ENCODE measurements around the gene TMA16.
"Not testable (repeated sequence)": the region's sequence is repeated elsewhere in the genome, so short reads cannot be mapped to it uniquely, and the experiment has no call there.

The TMA16 gene

DNA sequence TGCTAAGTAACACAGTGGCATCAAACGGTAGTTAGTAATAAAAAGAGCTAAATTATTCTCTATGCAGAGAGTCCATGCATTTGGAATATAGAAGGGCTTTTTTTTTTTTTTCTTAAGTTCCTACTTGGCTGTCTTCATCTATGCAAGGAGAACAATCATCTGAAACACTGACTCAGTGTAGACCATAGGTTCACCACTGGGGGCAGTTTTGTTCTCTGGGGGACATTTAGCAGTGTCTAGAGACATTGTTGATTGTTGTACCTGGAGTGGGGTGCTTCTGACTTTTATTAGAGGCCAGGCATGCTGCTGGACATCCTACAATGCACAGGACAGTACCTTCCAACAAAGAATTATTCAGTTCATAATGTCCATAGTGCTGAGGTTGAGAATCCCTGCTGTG, 41.2 kb downstream of the TMA16 start:
- WGBS (ENCODE audit: extremely low coverage, insufficient coverage, low lambda C conversion rate) = no CpG with 5 or more reads among the region's 1 CpG
- no peak for DNase-seq
- H4K5ac ChIP-seq (ENCODE audit: low read length) = no peak overlapping the region
- no peak overlapping the region for H2BK15ac ChIP-seq (replicated peaks; ENCODE audit: low read depth)
- H3K36me3 ChIP-seq (ENCODE audit: control insufficient read depth, insufficient read depth, low read length) = no peaks in the 10 kb centered on the region
- H3K27me3 ChIP-seq (ENCODE audit: insufficient read depth, low read length, poor library complexity) = no peaks in the 10 kb centered on the region
- H3K4me3 ChIP-seq (ENCODE audit: low read length) = no peak overlapping the region
- no peaks in the 10 kb centered on the region for H3K79me1 ChIP-seq (ENCODE audit: low read length)
- H3K56ac ChIP-seq (ENCODE audit: low read length) = no peak overlapping the region
- H3K27ac ChIP-seq (ENCODE audit: low read depth, low read length) = no peak overlapping the region
- H3K79me2 ChIP-seq (ENCODE audit: control insufficient read depth, insufficient read depth, low read length) = no peaks in the 10 kb centered on the region
- H2BK120ac ChIP-seq (ENCODE audit: low read depth, low read length) = no peak overlapping the region
- H3K4me2 ChIP-seq (ENCODE audit: low read length) = no peak overlapping the region
- no peak overlapping the region for H2BK5ac ChIP-seq (ENCODE audit: low read length)
- no peak overlapping the region for H2AK5ac ChIP-seq (ENCODE audit: low read length)
- H3K23ac ChIP-seq (ENCODE audit: low read length) = no peak overlapping the region
- H3K9ac ChIP-seq (ENCODE audit: low read length) = no peak overlapping the region
- no peak overlapping the region for H3K4ac ChIP-seq (ENCODE audit: low read depth, low read length)
- no peak overlapping the region for H4K8ac ChIP-seq (ENCODE audit: low read depth, low read length)
- no peak overlapping the region for H3K18ac ChIP-seq (ENCODE audit: low read length)
- no peaks in the 10 kb centered on the region for H3K4me1 ChIP-seq (ENCODE audit: control insufficient read depth, low read depth, low read length)

DNA sequence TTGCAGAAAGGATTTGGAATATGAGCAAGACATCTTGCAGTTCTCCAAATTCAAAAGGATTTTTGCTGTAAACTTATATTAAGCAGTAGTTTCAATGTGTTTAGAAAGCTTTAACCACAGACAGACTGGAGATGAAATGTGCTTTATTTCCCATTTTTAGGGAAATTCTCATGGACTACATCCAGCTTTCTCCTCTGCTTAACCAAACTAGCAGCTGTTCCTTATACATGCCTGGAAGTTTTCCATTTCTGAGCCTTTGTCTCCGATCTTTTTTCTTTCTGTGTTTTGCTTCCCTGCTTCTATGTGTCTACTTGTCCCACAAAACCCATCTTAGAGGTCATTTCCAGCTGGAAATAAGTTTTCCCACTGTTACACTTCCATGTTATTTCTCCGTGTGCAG, 41.6 kb downstream of the TMA16 start:
- Histone ChIP-seq H3K56ac (ENCODE audit: low read length) (no peak overlapping the region), H3K23ac (ENCODE audit: low read length) (no peak overlapping the region), H3K18ac (ENCODE audit: low read length) (no peak overlapping the region), H3K27me3 (ENCODE audit: insufficient read depth, low read length, poor library complexity) (no peaks in the 10 kb centered on the region), H3K4ac (ENCODE audit: low read depth, low read length) (no peak overlapping the region), H3K79me2 (ENCODE audit: control insufficient read depth, insufficient read depth, low read length) (no peaks in the 10 kb centered on the region), H2AK5ac (ENCODE audit: low read length) (no peak overlapping the region), H2BK5ac (ENCODE audit: low read length) (no peak overlapping the region), H3K9ac (ENCODE audit: low read length) (no peak overlapping the region), H3K4me1 (ENCODE audit: control insufficient read depth, low read depth, low read length) (no peaks in the 10 kb centered on the region), H3K4me3 (ENCODE audit: low read length) (no peak overlapping the region), H3K79me1 (ENCODE audit: low read length) (no peaks in the 10 kb centered on the region), H3K27ac (ENCODE audit: low read depth, low read length) (no peak overlapping the region), H2BK120ac (ENCODE audit: low read depth, low read length) (no peak overlapping the region), H4K8ac (ENCODE audit: low read depth, low read length) (no peak overlapping the region), H4K5ac (ENCODE audit: low read length) (no peak overlapping the region), H3K36me3 (ENCODE audit: control insufficient read depth, insufficient read depth, low read length) (no peaks in the 10 kb centered on the region), H2BK15ac (replicated peaks; ENCODE audit: low read depth) (no peak overlapping the region), H3K4me2 (ENCODE audit: low read length) (no peak overlapping the region)
- no peak for DNase-seq
- no CpG with 5 or more reads among the region's 2 CpGs for WGBS (ENCODE audit: extremely low coverage, insufficient coverage, low lambda C conversion rate)

DNA sequence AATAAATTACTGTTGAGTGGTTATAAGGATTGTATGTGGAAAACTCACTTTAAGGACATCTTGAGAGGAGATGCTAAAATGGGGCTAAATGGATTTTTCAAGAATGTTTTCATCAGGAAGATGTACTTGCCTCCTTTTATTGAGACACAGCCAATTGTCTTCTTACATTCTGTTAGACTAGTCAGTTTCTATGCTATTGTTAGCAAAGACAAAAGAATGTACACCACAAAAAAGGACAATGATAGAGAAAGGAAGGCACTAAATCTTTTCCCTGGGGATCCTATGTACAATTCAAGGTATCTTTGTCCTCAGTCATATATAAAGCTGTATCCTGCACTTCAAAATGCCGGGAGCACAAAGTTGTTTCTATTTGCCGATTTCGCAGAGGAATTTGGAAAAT, 42.6 kb downstream of the TMA16 start:
- Histone ChIP-seq H3K56ac (ENCODE audit: low read length) (no peak overlapping the region), H3K4me3 (ENCODE audit: low read length) (no peak overlapping the region), H3K36me3 (ENCODE audit: control insufficient read depth, insufficient read depth, low read length) (no peaks in the 10 kb centered on the region), H3K4ac (ENCODE audit: low read depth, low read length) (no peak overlapping the region), H3K27ac (ENCODE audit: low read depth, low read length) (no peak overlapping the region), H3K4me1 (ENCODE audit: control insufficient read depth, low read depth, low read length) (no peaks in the 10 kb centered on the region), H4K8ac (ENCODE audit: low read depth, low read length) (no peak overlapping the region), H3K9ac (ENCODE audit: low read length) (no peak overlapping the region), H2AK5ac (ENCODE audit: low read length) (no peak overlapping the region), H3K27me3 (ENCODE audit: insufficient read depth, low read length, poor library complexity) (no peaks in the 10 kb centered on the region), H2BK15ac (replicated peaks; ENCODE audit: low read depth) (no peak overlapping the region), H3K79me2 (ENCODE audit: control insufficient read depth, insufficient read depth, low read length) (no peaks in the 10 kb centered on the region), H4K5ac (ENCODE audit: low read length) (no peak overlapping the region), H2BK120ac (ENCODE audit: low read depth, low read length) (no peak overlapping the region), H3K4me2 (ENCODE audit: low read length) (no peak overlapping the region), H3K23ac (ENCODE audit: low read length) (no peak overlapping the region), H3K18ac (ENCODE audit: low read length) (no peak overlapping the region), H3K79me1 (ENCODE audit: low read length) (no peaks in the 10 kb centered on the region), H2BK5ac (ENCODE audit: low read length) (no peak overlapping the region)
- WGBS (ENCODE audit: extremely low coverage, insufficient coverage, low lambda C conversion rate) = no CpG with 5 or more reads among the region's 3 CpGs
- DNase-seq = no peak

DNA sequence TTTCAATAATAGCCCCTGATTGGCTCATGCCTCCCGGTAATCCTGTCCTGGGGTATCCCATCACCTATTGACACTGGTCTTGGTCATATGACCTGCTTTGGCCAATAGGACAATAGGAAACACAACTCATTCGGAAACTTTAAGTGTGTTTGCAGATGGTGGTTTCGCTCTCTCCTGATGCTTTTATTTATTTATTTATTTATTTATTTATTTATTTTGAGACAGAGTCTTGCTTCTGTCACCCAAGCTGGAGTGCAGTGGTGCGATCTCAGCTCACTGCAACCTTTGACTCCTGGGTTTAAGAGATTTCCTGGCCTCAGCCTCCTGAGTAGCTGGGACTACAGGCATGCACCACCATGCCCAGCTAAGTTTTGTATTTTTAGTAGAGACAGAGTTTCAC, 44.3 kb downstream of the TMA16 start:
- H2AK5ac ChIP-seq (ENCODE audit: low read length); H4K5ac ChIP-seq (ENCODE audit: low read length); H2BK15ac ChIP-seq (replicated peaks; ENCODE audit: low read depth); H3K79me1 ChIP-seq (ENCODE audit: low read length); H3K23ac ChIP-seq (ENCODE audit: low read length); H4K8ac ChIP-seq (ENCODE audit: low read depth, low read length); H2BK5ac ChIP-seq (ENCODE audit: low read length); H3K79me2 ChIP-seq (ENCODE audit: control insufficient read depth, insufficient read depth, low read length); H3K27me3 ChIP-seq (ENCODE audit: insufficient read depth, low read length, poor library complexity); H3K4ac ChIP-seq (ENCODE audit: low read depth, low read length); H3K4me1 ChIP-seq (ENCODE audit: control insufficient read depth, low read depth, low read length); H3K4me2 ChIP-seq (ENCODE audit: low read length); H3K27ac ChIP-seq (ENCODE audit: low read depth, low read length); H2BK120ac ChIP-seq (ENCODE audit: low read depth, low read length); DNase-seq; H3K18ac ChIP-seq (ENCODE audit: low read length); H3K56ac ChIP-seq (ENCODE audit: low read length); H3K9ac ChIP-seq (ENCODE audit: low read length); H3K36me3 ChIP-seq (ENCODE audit: control insufficient read depth, insufficient read depth, low read length); H3K4me3 ChIP-seq (ENCODE audit: low read length): not testable (repeated sequence)
- no CpG with 5 or more reads among the region's 4 CpGs for WGBS (ENCODE audit: extremely low coverage, insufficient coverage, low lambda C conversion rate)

GRCh38 chr4:163540448-163540847, 46.0 kb downstream of the TMA16 start:
- Histone ChIP-seq H3K79me2 (ENCODE audit: control insufficient read depth, insufficient read depth, low read length) (no peaks in the 10 kb centered on the region), H3K36me3 (ENCODE audit: control insufficient read depth, insufficient read depth, low read length) (no peaks in the 10 kb centered on the region), H2BK15ac (replicated peaks; ENCODE audit: low read depth) (no peak overlapping the region), H3K27me3 (ENCODE audit: insufficient read depth, low read length, poor library complexity) (no peaks in the 10 kb centered on the region), H3K4me1 (ENCODE audit: control insufficient read depth, low read depth, low read length) (no peaks in the 10 kb centered on the region), H3K56ac (ENCODE audit: low read length) (no peak overlapping the region), H3K79me1 (ENCODE audit: low read length) (no peaks in the 10 kb centered on the region), H4K5ac (ENCODE audit: low read length) (no peak overlapping the region), H3K4me2 (ENCODE audit: low read length) (no peak overlapping the region), H3K9ac (ENCODE audit: low read length) (no peak overlapping the region), H3K4me3 (ENCODE audit: low read length) (no peak overlapping the region), H2BK120ac (ENCODE audit: low read depth, low read length) (no peak overlapping the region), H3K27ac (ENCODE audit: low read depth, low read length) (no peak overlapping the region), H3K18ac (ENCODE audit: low read length) (no peak overlapping the region), H3K23ac (ENCODE audit: low read length) (no peak overlapping the region), H3K4ac (ENCODE audit: low read depth, low read length) (no peak overlapping the region), H2BK5ac (ENCODE audit: low read length) (no peak overlapping the region), H2AK5ac (ENCODE audit: low read length) (no peak overlapping the region), H4K8ac (ENCODE audit: low read depth, low read length) (no peak overlapping the region)
- DNase-seq = no peak
- no CpG with 5 or more reads among the region's 5 CpGs for WGBS (ENCODE audit: extremely low coverage, insufficient coverage, low lambda C conversion rate)

GRCh38 chr4:163540977-163541376, 46.5 kb downstream of the TMA16 start:
- Histone ChIP-seq H2BK5ac (ENCODE audit: low read length) (no peak overlapping the region), H3K36me3 (ENCODE audit: control insufficient read depth, insufficient read depth, low read length) (no peaks in the 10 kb centered on the region), H2BK15ac (replicated peaks; ENCODE audit: low read depth) (no peak overlapping the region), H3K4me2 (ENCODE audit: low read length) (no peak overlapping the region), H2BK120ac (ENCODE audit: low read depth, low read length) (no peak overlapping the region), H3K23ac (ENCODE audit: low read length) (no peak overlapping the region), H3K27ac (ENCODE audit: low read depth, low read length) (no peak overlapping the region), H4K5ac (ENCODE audit: low read length) (no peak overlapping the region), H3K56ac (ENCODE audit: low read length) (no peak overlapping the region), H2AK5ac (ENCODE audit: low read length) (no peak overlapping the region), H3K27me3 (ENCODE audit: insufficient read depth, low read length, poor library complexity) (no peaks in the 10 kb centered on the region), H3K79me1 (ENCODE audit: low read length) (no peaks in the 10 kb centered on the region), H3K18ac (ENCODE audit: low read length) (no peak overlapping the region), H3K9ac (ENCODE audit: low read length) (no peak overlapping the region), H3K4me1 (ENCODE audit: control insufficient read depth, low read depth, low read length) (no peaks in the 10 kb centered on the region), H3K4ac (ENCODE audit: low read depth, low read length) (no peak overlapping the region), H4K8ac (ENCODE audit: low read depth, low read length) (no peak overlapping the region), H3K4me3 (ENCODE audit: low read length) (no peak overlapping the region), H3K79me2 (ENCODE audit: control insufficient read depth, insufficient read depth, low read length) (no peaks in the 10 kb centered on the region)
- WGBS (ENCODE audit: extremely low coverage, insufficient coverage, low lambda C conversion rate) = no CpG with 5 or more reads among the region's 3 CpGs
- DNase-seq = no peak

Data from mesendoderm (in vitro differentiated cells).